Natural killer cell treated with Interleukin-12 subunit alpha and Interleukin-12 subunit beta and Interleukin-15 and Interleukin-18, amount 100 ng/mL, for 72 hours (primary cell): ENCODE data around the gene MYBPC2. TPM values are rescaled to one million over a fixed set of nuclear protein-coding genes. Genes with fewer than 3 reads are reported as not detected.
"Not testable (repeated sequence)": the region's sequence is repeated elsewhere in the genome, so short reads cannot be mapped to it uniquely, and the experiment has no call there.

Experiments used
- ATAC-seq, 2 donors: fragments of 150-1000 bp; cut with Tn5 transposase in 1 of 2; sonication (Bioruptor Pico), chemical (Tn5 transposase) in 1 of 2; 2 replicates each; pipeline ENCODE4 v1.10.0; 2021
- DNase-seq: peaks from one replicate; pipeline ENCODE4 v3.0.0; 2022; ENCODE audit warnings: low spot score
- H3K27ac Mint-ChIP-seq, 2 donors: 1 replicate in 1 of 2; 2 replicates in 1 of 2; pipeline ENCODE4 v1.8.0; 2022; ENCODE audit warnings: mixed read lengths in 2 of 2, mild to moderate bottlenecking in 1 of 2, moderate library complexity in 1 of 2
- H3K27me3 Mint-ChIP-seq, 2 donors: 1 replicate in 1 of 2; 2 replicates in 1 of 2; pipeline ENCODE4 v1.8.0; 2022; ENCODE audit warnings: mixed read lengths in 2 of 2
- H3K36me3 Mint-ChIP-seq: one replicate; pipeline ENCODE4 v1.8.0; 2022; ENCODE audit warnings: mixed read lengths
- H3K4me1 Mint-ChIP-seq, 2 donors: 1 replicate in 1 of 2; 2 replicates in 1 of 2; pipeline ENCODE4 v1.8.0; 2022; ENCODE audit warnings: low read depth in 2 of 2, mixed read lengths in 2 of 2, mild to moderate bottlenecking in 1 of 2
- H3K4me3 Mint-ChIP-seq: one replicate; pipeline ENCODE4 v1.8.0; 2022; ENCODE audit warnings: mixed read lengths
- H3K9me3 Mint-ChIP-seq: 2 replicates; pipeline ENCODE4 v1.8.0; 2022; ENCODE audit warnings: mixed read lengths
- total RNA-seq, 2 donors: library from RNA; stranded (reverse); gene quantifications; one replicate each; pipeline ENCODE4 v1.2.3, GENCODE V29; 2022

Gene MYBPC2
- total RNA-seq: under 1 TPM in 1 of 2 donors, not detected in 1; 0.50 TPM

DNA sequence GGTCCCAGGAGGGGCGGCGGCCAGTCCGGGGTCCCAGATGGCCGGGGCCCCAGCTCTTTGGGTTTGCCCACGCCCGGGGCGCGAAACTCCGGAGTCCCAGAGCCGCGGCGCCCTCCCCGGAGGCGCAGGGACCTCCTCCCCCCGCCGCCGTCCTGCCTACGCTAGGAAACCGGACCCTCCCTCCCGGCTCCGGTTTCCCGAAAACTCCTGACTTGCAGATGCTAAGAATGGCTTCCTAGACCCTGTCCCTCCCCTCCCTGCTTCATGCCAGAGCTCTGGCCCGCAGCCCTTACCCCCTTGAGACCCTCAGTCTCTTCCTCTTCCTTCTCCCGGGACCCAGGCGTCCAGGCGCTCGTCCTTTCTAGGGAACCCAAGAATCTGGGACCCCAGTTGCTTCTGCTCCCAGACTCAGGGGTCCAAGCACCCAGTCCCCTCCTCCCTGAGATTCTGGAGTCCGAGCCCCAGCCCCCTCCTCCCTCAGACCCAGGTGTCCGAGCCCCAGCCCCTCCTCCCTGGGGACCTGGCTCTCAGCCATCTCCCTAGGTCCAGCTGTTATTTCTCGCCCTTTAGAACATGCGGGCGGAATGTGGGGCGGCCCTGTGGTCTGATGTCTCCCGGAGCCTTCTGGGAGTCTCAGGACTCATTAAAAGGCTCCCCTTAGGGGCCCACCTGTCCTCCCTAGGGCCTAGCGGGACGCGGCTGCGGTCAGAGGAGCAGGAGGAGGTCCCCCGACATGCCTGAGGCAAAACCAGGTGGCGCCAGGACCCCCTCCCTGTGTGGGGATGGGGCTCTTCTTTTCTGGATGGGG, at the start of gene MYBPC2:
TSS of gene MYBPC2 (plus strand) at position 672 of the 808 bp plus-strand sequence. CDS start at position 734, 62 bp downstream.
- H3K9me3 Mint-ChIP-seq: no peaks in the 10 kb centered on the region
- no peak for ATAC-seq
- H3K27me3 Mint-ChIP-seq: peaks cover 15 to 17% of the 10 kb centered on the region in 2 donors
- no peaks in the 10 kb centered on the region for H3K36me3 Mint-ChIP-seq
- H3K27ac Mint-ChIP-seq: peak within 1 kb of the TSS; percentile 64 to 89
- H3K4me3 Mint-ChIP-seq: peak within 1 kb of the TSS; percentile 92
- DNase-seq: no peak
- peaks cover 9 to 18% of the 10 kb centered on the region in 2 donors for H3K4me1 Mint-ChIP-seq

DNA sequence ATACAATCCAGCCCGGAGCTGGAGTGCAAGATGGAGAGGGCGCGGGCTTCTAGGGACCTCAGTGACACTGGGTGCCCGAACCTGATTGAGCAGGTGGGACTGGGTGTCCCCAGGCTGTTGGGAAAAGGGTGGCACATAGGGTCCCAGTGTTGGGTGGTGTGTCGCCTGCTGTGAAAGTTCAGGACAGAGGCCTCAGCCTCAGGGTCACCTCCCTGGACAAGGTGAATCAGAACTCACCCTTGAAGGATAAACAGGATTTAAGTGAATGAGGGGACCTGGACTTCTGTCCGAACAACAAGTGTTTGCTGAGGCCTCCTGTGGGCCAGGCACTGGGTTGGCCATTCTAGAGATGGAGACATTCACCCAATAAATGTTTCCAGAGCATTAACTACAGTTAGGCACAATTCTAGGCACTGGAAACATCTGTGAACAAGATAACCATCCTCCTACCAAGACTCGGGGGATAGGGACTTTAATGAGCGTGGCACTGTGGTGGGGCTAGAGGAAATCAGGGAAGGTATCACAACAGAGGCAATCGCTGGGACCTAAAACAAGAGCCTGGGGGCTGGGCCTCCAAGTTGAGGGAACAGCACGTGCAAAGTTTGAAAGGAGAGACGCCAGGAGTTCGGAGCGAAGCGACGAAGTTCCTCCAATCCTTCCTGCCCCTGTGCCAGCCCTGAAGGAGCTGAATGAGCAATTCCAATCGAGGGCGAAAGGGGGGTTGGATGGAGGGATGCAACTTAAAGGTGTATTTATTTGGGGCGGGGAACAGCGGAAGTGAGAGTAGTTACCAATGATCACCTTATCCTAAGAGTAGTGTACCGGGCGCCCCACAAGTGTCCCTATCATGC, 49.5 kb upstream of the MYBPC2 start:
- H3K27me3 Mint-ChIP-seq: no peaks in the 10 kb centered on the region
- no peak for DNase-seq
- H3K4me1 Mint-ChIP-seq: peaks cover 38 to 41% of the 10 kb centered on the region in 2 donors
- peaks cover 19% of the 10 kb centered on the region for H3K36me3 Mint-ChIP-seq
- H3K9me3 Mint-ChIP-seq: no peaks in the 10 kb centered on the region
- peak overlapping the region; percentile 76 to 87 for H3K27ac Mint-ChIP-seq
- peak overlapping the region; percentile 90 for H3K4me3 Mint-ChIP-seq
- ATAC-seq: no peak

DNA sequence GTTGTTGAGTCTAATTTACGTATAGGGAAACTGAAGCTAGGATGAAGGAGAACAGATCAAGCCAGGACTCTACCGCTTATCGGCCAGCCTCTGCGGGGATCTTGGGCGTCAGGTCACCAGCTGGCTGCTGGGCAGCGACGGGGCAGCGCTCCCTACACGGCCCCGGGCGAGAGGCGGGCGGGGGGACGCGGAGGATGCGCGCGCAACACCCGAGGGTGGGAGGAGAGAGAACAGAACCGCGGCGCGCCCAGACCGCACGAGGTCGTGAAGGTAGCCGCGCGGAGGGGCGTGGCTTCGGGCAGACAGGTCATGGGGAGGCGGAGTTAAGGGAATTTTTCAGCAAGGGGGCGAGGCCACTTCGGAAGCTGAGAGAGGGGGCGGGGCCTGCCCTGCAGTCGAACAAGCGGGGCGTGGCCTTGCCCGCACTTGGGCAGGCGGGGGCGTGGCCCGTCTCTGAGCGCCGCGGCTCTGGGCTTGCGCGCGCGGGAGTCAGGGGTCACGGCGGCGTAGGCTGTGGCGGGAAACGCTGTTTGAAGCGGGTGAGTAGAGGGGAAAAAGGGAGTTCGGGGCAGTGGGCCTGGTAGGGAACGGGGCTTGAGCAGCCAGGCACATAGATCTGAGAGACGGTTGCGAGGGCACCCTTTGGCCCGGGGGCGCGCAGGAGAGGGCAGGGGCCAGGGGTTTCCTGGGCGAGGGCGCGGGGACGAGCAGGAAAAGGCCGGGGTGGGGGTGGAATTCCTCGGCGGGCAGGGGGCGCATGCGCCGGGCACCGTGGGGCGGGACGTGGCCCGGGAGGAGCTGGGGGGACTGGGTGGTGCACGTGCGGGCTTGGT, 48.6 kb upstream of the MYBPC2 start, which contains the start of gene POLD1:
TSS of gene POLD1 (plus strand) at position 496 of the 833 bp plus-strand sequence. CDS start 14,505 bp downstream, outside the sequence.
- Mint-ChIP-seq H3K27me3 (no peaks in the 10 kb centered on the region), H3K4me1 (peaks cover 35 to 39% of the 10 kb centered on the region in 2 donors), H3K36me3 (peaks cover 17% of the 10 kb centered on the region), H3K4me3 (peak within 1 kb of the TSS; percentile 90), H3K27ac (peak within 1 kb of the TSS; percentile 76 to 87), H3K9me3 (no peaks in the 10 kb centered on the region)
- ATAC-seq: peak; percentile 94 to 95
- peak; percentile 99 for DNase-seq

DNA sequence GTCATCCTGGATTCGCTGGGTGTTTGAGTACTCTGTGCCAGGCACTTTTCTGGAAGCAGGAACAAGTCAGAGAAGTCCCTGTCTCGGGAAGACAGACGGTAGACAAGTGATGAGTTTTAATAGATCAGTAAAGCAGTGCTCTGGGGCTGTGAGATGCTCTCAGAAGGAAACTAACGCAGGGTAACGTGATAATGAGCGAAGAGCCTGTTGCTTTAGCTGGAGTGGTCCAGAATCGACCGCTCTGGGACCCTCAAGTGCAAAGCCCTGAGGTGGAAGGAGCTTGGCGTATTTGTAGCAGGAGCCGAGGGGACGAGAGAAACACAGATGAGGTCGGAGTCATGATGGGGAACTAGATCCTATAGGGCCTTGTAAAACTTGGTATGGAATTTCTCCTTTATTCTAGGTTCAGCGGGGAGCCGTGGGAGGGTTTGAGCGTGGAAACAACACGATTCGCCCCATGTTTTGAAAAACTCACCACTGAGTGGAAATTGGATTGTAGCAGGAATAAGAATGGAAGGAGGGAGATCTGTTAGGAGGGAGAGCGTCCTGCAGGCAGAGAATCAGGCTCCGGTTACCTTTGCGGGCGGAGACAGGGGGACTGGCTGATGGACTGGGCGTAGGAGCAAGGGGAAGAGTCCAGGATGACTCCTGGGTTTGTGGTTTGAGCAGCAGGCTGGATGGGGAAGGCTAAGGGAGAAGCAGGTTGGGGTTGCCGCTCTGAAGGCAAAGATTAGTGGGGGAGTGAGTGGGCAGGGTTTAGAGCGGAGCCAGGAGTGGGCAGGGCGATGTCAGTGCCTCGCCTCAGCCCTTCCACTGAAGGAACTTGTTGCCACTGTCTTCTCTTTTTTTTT, 47.8 kb upstream of the MYBPC2 start:
- no peak for DNase-seq
- Mint-ChIP-seq H3K27me3 (no peaks in the 10 kb centered on the region), H3K9me3 (no peaks in the 10 kb centered on the region), H3K36me3 (peaks cover 8% of the 10 kb centered on the region), H3K4me1 (peaks cover 32 to 34% of the 10 kb centered on the region in 2 donors), H3K27ac (peak overlapping the region; percentile 76 to 87), H3K4me3 (peak overlapping the region; percentile 90)
- no peak for ATAC-seq

DNA sequence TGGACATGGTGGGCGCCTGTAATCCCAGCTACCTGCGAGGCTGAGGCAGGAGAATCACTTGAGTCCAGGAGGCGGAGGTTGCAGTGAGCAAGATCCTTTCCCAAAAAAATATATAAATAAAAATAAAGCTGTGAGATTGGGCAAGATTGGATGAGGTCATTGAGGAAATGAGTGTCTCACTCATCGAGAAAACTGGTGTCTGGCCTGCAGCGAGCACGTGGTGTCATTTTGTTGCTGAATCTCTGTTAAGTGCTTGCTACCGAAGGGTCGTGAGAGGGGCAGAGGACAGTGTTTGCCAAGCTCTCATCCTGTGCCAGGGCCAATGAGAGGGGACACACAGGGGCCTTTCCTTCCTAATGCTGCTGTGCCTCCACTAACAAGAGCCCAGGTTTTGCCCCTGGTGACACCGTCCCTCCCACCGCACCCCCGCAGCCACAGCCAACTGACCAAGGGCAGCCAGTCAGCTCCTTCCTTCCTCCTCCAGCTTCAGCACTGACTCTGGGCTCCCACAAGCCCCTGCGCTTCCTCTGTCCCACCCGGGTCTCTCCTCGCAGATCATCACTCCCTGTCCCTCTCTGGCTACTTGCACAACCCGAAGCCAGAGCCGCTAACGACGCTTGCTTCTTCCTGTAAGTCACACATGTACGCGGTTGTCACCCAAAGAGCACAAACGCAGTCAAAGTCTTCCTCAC, 45.4 kb upstream of the MYBPC2 start:
- Mint-ChIP-seq H3K9me3 (no peaks in the 10 kb centered on the region), H3K27me3 (no peaks in the 10 kb centered on the region), H3K4me1 (peaks cover 30 to 34% of the 10 kb centered on the region in 2 donors), H3K4me3 (peak overlapping the region; percentile 69), H3K36me3 (peaks cover 7% of the 10 kb centered on the region), H3K27ac (peak overlapping the region; percentile 34 to 50)
- DNase-seq: no peak
- no peak for ATAC-seq

DNA sequence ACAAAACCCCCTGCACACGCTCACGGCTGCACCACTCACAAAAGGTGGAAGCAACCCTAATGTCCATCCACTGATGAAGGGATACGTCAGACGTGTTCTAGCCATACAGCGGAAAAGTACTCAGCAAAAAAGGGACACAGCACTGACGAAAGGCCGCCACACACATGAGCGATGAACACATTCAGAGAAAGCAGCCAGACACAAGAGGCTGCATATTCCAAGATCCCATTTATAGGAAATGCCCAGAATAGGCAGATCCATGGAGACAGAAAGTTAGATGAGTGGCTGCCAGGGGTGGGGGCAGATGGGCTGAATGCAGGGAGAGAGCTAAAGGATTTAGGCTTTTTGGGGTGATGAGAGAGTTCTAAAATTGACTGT, 44.8 kb upstream of the MYBPC2 start:
- ATAC-seq (no peak), DNase-seq (no peak)
- Mint-ChIP-seq H3K27ac (peak overlapping the region; percentile 34 to 50), H3K27me3 (no peaks in the 10 kb centered on the region), H3K36me3 (peaks cover 7% of the 10 kb centered on the region), H3K4me3 (peak overlapping the region; percentile 69), H3K9me3 (no peaks in the 10 kb centered on the region), H3K4me1 (peaks cover 30 to 34% of the 10 kb centered on the region in 2 donors)

DNA sequence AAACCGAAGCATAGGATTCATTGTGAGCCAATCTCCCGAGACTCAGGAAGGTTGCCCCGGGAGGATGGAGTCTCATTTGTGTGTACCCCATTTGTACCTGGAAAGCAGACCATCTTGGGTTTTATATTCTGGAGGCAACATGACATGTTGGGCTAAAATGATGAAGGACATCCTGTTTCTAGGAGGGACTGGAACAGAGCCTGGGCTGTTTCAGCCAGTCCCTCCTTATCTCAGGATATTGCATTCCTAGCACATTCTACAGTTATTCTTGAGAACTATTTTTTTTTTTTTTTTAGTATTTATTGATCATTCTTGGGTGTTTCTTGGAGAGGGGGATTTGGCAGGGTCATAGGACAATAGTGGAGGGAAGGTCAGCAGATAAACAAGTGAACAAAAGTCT, 42.4 kb upstream of the MYBPC2 start:
- not testable (repeated sequence) for DNase-seq, H3K9me3 Mint-ChIP-seq, ATAC-seq, H3K27ac Mint-ChIP-seq, H3K27me3 Mint-ChIP-seq, H3K36me3 Mint-ChIP-seq, H3K4me3 Mint-ChIP-seq
- H3K4me1 Mint-ChIP-seq: peaks cover 14% of the 10 kb centered on the region in 2 donors

DNA sequence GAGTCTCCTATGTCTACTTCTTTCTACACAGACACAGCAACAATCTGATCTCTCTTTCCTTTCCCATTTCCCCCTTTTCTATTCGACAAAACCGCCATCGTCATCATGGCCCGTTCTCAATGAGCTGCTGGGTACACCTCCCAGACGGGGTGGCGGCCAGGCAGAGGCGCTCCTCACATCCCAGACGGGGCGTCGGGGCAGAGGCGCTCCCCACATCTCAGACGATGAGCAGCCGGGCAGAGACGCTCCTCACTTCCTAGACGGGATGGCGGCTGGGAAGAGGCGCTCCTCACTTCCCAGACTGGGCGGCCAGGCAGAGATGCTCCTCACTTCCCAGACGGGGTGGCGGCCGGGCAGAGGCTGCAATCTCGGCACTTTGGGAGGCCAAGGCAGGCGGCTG, 41.7 kb upstream of the MYBPC2 start:
- not testable (repeated sequence) for H3K27me3 Mint-ChIP-seq, H3K27ac Mint-ChIP-seq, DNase-seq, H3K36me3 Mint-ChIP-seq, ATAC-seq, H3K9me3 Mint-ChIP-seq, H3K4me3 Mint-ChIP-seq
- peaks cover 11% of the 10 kb centered on the region in 2 donors for H3K4me1 Mint-ChIP-seq

DNA sequence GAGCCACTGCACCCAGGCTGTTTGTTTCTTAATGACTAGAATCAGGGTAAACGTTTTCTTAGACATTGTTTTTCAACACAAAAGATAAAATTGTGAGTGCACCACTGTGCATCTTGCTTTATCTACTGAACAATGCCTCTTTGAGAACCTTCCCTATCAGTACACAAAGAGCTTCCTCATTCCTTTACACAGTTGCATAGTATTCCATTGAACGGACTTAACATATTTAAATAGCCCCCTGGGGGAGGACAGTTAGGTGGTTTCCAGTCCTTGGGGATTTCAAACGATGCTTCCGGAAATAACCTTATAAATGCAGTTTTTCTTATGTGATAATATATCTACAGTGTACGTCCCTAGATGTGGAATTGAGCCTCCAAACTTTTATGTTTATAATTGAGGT, 39.9 kb upstream of the MYBPC2 start:
- H3K27me3 Mint-ChIP-seq: no peaks in the 10 kb centered on the region
- H3K36me3 Mint-ChIP-seq: peaks cover 6% of the 10 kb centered on the region
- no peaks in the 10 kb centered on the region for H3K9me3 Mint-ChIP-seq
- H3K4me1 Mint-ChIP-seq: peaks cover 6 to 7% of the 10 kb centered on the region in 2 donors
- no peak for ATAC-seq
- DNase-seq: no peak
- no peak overlapping the region for H3K27ac Mint-ChIP-seq
- H3K4me3 Mint-ChIP-seq: no peak overlapping the region

DNA sequence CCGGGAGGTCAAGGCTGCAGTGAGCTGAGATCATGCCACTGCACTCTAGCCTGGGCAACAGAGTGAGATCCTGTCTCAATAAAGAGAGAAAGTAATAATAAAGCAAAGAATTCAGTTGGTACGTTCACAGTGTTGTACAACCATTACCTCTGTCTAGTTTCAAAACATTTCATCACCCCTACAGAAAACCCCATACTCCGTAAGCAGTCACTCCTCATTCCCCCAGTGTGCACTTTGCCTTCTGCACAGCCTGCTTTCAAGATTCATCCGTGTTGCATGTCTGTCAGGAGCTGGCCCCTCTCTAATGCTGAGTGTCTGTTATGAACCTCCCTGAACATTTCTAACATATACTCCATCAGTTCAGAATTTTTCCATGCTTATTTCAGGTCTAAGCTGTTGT, 39.1 kb upstream of the MYBPC2 start:
- ATAC-seq (no peak), DNase-seq (no peak)
- Mint-ChIP-seq H3K4me1 (peaks cover 3 to 9% of the 10 kb centered on the region in 2 donors), H3K4me3 (no peak overlapping the region), H3K27me3 (no peaks in the 10 kb centered on the region), H3K9me3 (no peaks in the 10 kb centered on the region), H3K36me3 (peaks cover 6% of the 10 kb centered on the region), H3K27ac (no peak overlapping the region)

DNA sequence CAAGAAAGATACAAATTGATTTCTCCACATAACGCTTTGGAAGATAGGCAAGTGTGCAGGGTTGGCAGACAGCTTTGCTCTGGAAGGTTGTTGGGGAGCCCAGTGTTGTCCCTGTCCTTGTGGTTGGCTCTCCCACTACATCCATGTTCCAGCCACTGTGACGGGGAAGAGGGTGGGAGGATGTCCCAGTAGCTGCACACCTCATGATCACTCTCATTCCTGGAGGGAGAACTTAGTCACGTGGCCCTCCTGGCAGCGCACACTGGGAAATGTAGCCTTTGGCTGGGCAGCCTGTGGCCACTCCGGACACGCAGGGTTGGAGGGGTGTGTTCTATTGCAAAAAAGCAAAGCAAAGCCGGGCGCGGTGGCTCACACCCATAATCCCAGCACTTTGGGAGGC, 38.7 kb upstream of the MYBPC2 start:
- ATAC-seq (no peak), DNase-seq (no peak)
- peaks cover 3 to 9% of the 10 kb centered on the region in 2 donors for H3K4me1 Mint-ChIP-seq
- no peak overlapping the region for H3K27ac Mint-ChIP-seq
- no peak overlapping the region for H3K4me3 Mint-ChIP-seq
- H3K36me3 Mint-ChIP-seq: peaks cover 6% of the 10 kb centered on the region
- H3K9me3 Mint-ChIP-seq: no peaks in the 10 kb centered on the region
- no peaks in the 10 kb centered on the region for H3K27me3 Mint-ChIP-seq

DNA sequence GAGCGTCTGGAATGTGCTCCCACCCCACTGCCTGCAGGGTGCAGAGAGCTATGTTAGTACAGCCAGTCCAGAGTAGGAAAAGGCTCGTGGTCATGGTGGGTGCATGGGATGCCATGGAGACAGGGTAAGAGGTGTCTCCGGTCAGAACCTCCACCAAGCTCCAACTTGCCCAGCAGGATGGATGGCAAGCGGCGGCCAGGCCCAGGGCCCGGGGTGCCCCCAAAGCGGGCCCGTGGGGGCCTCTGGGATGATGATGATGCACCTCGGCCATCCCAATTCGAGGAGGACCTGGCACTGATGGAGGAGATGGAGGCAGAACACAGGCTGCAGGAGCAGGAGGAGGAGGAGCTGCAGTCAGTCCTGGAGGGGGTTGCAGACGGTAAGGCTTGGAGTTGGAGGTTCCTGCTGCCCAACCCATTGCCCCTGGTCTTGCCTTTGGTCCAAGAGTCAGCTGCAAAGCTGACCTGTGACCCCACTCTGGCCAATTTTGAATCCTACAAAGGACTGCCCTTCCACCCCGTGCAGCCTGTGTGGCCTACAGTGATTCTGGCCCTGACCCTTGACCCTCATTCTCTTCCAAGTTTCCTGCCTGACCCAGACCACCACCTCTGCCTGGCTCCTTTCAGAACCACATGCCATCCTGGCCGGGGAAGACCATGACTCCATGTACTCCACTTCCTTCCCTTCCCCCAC, 33.9 kb upstream of the MYBPC2 start:
- no peaks in the 10 kb centered on the region for H3K27me3 Mint-ChIP-seq
- DNase-seq: no peak
- peaks cover 6% of the 10 kb centered on the region for H3K36me3 Mint-ChIP-seq
- peaks cover 1 to 10% of the 10 kb centered on the region in 2 donors for H3K4me1 Mint-ChIP-seq
- no peak overlapping the region for H3K27ac Mint-ChIP-seq
- no peak for ATAC-seq
- H3K9me3 Mint-ChIP-seq: no peaks in the 10 kb centered on the region
- no peak overlapping the region for H3K4me3 Mint-ChIP-seq
